Measurements from ENCODE around the gene NUP214. TPM values are rescaled to one million over a fixed set of nuclear protein-coding genes. Genes with fewer than 3 reads are reported as not detected.
"Not testable (repeated sequence)": the region's sequence is repeated elsewhere in the genome, so short reads cannot be mapped to it uniquely, and the experiment has no call there.

Gene NUP214
- total RNA-seq, 1 donor from 2014 or later: 27.7 TPM

GRCh38 chr9:131096269-131097125 is 28.9 kb upstream of the NUP214 start, which contains the start of gene AIF1L:
Gene AIF1L (plus strand): TSS chr9:131096531. CDS start chr9:131096630, 99 bp downstream.
- peak; percentile 26 for DNase-seq (ENCODE audit: low spot score)

DNA sequence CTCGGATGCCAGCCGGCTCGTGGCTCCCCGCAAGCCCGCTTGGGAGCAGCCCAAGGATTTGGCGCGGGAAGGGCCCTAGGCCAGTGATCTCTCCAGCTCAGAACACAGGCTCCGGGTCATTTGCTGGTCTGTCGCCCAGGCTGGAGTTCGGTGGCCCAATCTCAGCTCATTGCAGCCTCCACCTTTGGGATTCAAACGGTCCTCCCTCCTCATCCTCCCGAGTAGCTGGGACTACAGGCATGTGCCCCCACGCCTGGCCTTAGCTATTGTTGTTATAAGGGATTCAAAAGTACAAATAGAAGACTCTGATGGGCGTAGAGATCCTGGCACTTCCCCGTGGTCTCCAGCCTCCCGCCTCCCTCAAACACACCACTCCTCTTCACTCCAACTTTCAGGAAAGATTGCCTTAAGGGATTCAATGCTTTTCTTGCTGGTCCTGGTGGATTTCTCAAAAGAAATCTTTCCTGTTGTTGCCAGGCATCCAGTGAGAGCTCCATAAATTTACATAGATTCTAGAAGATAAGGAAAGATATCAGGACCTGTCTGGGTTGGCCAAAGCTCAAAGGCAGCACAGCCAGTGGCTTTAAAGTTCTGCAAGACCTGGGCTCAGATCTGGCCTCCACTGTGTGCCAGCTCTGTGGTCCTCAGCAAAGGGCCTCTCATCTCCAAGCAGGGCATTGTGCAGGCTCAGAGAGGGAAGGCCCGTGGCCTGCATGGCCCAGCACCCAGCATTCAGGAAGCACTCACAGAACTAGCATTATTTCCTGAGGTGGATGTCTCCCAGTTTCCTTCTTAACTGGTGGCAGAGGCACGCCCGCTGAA is 28.0 kb upstream of the NUP214 start:
- DNase-seq (ENCODE audit: low spot score): no peak

- no peak for DNase-seq (ENCODE audit: low spot score)
These were observed 27.5 kb upstream of the NUP214 start for GRCh38 chr9:131097948-131098278.

DNA sequence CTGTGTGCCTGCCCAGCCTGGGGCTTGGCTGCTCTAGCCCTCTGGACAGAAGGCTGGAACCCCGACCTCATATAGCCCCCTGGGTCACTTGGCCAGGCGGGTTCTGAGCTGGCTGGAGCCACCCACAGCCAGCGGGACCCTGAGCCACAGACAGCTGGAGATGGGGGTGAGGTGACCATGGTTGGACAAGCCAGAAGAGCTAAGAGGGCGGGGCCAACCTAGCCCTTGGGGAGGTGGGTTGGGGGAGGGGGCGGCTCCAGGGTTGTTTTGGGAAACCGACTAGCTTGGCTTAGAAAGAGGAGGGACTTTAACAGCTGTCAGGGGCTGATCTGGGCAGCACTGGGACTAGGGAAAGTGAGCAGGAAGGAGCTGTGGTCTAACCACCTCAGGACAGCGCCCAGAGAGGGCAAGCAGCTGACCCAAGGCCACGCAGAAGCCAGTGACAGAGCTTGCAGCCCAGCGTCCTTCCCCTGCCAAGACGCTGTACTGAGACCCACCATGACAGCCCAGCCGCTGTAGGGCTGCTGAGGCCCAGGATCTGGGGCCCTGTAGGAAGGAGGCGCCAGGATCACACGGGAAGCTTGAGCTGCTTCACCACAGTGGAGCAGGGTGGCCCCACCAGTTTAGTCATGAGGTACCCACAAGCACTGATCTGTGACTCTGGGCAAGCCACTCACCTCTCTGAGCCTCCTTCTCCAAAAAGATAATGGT is 26.8 kb upstream of the NUP214 start:
- DNase-seq (ENCODE audit: low spot score): no peak

DNA sequence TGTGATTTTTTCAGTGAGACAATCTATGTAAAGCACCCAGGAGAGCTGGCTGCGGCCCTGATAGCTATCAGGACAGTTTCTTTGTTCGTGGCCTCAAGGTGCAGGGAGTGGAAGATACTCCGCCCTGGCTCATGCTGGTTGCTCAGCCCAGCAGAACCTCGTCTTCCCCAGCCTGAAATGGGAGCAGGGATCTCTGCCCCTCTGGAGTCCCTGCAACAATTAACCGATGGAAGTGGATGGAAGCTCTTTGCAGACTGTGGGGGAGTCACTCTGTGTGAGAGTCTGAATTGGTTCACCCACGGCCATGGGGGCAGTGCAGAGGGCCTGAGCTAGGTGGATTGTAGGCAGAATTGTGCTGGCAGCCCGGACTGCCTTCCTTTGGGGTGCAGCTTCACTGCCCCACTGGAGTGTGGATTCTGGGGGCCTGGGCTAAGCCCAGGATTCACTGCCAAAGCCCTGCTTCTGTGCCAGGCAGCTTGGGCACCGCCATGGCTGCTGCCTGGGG is 26.2 kb upstream of the NUP214 start:
- no peak for DNase-seq (ENCODE audit: low spot score)

- not testable (repeated sequence) for DNase-seq (ENCODE audit: low spot score)
These were observed 25.5 kb upstream of the NUP214 start for GRCh38 chr9:131099845-131100244.

DNA sequence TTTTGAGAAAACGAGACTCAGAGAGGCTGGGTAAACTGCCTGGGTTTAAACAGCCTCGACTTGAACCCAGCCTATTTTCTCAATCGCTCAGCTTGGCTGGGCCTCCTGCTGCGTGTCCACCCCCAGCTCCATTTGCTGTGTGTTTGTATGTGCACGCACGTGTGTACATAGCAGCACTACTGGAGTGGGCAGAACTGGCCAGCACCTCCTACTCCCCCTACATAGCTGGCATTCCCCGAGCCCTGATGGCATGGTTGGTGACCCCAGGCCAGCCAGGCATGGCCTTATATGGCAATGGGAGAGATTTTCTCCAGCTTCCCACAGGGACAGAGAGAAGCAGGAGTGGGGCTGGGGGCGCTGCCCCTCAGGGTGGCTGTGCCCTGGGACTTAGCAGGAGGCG is 24.9 kb upstream of the NUP214 start:
- peak; percentile 44 for DNase-seq (ENCODE audit: low spot score)

GRCh38 chr9:131101207-131101964 is 24.0 kb upstream of the NUP214 start:
- DNase-seq (ENCODE audit: low spot score): no peak

- no peak for DNase-seq (ENCODE audit: low spot score)
These were observed 22.4 kb upstream of the NUP214 start for GRCh38 chr9:131103024-131103423.

DNA sequence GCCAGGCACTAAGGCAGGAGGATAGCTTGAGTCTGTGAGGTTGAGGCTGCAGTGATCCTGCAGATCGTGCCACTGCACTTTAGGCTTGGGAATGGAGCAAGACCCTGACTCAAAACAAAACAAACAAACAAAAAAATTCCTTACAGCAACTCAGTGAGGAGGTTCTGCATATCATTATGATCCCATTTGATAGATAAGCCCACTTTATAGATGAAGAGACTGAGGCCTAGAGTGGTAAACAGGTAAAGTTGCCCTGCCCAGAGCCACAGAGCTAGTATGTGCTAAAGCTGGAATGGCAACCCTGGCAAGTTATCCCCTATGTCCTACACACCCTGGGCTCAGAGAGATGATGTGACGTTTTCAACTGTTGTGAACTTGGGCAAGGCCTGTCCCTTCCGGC is 21.9 kb upstream of the NUP214 start:
- no peak for DNase-seq (ENCODE audit: low spot score)

- no peak for DNase-seq (ENCODE audit: low spot score)
These were observed 21.2 kb upstream of the NUP214 start for GRCh38 chr9:131104016-131104740.

DNA sequence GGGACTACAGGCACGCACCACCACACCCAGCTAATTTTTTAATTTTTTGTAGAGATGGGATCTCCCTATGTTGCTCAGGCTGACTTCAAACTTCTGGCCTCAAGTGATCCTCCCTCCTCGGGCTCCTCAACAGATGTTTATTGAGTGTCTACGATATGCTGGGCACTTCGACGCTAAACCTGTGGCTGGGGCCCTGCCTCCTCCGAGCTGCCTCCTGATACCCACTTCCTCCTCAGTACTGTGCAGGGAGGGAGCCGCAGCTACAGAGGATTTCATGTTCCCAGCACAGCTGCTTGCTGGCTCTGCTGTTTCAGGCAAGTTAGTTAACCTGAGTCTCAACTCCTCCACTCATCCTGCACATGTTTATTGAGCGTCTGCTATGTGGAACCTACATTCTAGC is 19.4 kb upstream of the NUP214 start:
- DNase-seq (ENCODE audit: low spot score): no peak

GRCh38 chr9:131107760-131108159 is 17.6 kb upstream of the NUP214 start:
- DNase-seq (ENCODE audit: low spot score): no peak

GRCh38 chr9:131111186-131111853 is 14.1 kb upstream of the NUP214 start:
- no peak for DNase-seq (ENCODE audit: low spot score)

DNA sequence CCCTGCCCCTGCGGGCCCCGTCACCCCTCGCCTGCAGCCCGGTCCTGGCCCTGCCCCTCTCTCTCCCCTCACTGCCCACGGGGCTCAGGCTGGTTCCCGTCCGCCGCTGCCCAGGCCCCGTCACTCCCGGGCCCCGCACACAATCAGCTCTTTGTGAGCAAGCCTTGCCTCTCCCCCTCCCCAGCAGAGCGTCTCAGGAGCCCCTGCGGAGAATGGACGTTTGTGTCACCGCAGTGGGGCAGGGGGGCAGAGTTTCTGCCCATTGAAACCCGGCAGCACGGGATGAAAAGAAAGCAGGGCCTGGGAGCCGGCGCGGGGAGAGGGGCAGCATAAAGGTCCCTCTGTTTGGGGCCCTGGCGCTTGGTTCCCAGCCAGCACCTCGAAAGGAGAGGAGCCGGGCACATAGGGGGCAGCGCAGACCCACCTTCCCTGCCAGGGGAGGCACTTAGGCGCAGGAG is 13.5 kb upstream of the NUP214 start:
- no peak for DNase-seq (ENCODE audit: low spot score)

- DNase-seq (ENCODE audit: low spot score): no peak
These were observed 12.8 kb upstream of the NUP214 start for GRCh38 chr9:131112374-131113154.

- DNase-seq (ENCODE audit: low spot score): no peak
These were observed 11.7 kb upstream of the NUP214 start for GRCh38 chr9:131113655-131114054.

GRCh38 chr9:131114084-131114535 is 11.3 kb upstream of the NUP214 start:
- DNase-seq (ENCODE audit: low spot score): no peak

DNA sequence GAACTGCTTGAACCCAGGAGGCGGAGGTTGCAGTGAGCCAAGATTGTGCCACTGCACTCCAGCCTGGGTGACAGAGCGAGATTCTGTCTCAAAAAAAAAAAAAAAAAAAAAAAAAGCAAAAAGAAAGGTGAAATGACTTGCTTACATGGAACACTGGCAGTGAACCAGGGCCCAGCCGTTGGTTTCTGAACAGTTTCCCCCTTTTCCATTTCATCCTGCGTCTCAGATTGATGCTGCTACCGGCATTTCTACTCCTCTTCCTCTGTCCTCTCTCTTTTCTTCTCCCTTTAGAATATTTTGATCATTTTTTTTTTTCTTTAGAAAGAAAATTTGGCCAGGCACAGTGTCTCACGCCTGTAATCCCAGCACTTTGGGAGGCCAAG is 10.0 kb upstream of the NUP214 start:
- not testable (repeated sequence) for DNase-seq (ENCODE audit: low spot score)

Measured in umbilical cord (tissue), 2 donors.